NCI-H446 (cell line): ENCODE measurements around the gene TAF6L.
"Not testable (repeated sequence)": the region's sequence is repeated elsewhere in the genome, so short reads cannot be mapped to it uniquely, and the experiment has no call there.

Source experiments
- DNase-seq, 2 experiments: peaks; one replicate each; lab custom pipeline; 2025; lab: John Stamatoyannopoulos, UW

Gene TAF6L

DNA sequence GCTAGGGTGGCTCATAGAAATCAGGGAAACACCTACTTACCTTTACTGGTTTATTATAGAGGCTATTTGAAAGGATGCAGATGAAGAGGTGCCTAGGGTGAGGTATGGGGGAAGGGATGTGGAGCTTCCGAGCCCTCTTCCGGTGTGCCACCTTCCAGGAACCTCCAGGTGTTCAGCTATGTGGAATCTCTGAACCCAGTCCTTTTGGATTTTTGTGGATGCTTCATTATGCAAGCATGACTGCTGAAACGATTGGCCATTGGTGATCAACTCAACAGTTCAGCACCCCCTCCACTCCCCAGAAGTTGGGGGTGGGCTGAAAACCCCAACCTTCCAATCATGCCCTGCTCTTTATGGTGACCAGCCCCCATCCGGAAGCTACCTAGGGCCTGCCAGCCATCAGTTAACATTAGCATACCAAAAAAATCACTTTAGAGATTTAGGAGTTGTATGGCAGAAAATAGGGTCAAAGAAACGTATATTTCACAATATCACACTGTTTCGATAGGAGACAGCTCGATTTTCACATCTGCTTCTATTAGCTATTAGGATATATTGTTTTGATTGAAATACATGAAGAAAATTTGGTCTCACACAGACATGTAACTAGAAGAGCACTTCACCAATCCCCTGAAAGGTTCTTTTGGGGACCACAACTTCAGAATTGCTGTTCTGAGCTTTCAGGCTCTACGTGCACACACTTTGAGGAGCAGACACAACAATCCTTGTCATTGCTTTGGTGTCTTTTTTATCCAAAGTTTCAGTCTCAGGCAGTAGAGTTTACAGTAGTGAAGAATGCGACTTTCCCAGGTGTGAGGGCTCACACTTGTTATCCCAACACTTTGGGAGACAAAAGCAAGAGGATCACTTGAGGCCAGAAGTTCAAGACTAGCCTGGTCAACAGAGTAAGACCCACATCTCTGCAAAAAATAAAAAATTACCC lies 13.1 kb upstream of the TAF6L start:
- no peak for DNase-seq

DNA sequence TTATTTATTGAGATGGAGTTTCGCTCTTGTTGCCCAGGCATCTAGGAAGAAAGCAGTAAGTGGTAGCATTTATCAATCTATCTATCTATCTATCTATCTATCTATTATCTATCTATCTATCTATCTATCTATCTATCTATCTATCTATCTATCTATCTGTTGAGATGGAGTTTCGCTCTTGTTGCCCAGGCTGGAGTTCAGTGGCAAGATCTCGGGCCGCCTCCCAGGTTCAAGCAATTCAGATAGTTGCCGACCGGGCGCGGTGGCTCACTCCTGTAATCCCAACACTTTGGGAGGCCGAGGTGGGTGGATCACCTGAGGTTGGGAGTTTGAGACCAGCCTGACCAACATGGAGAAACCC lies 10.3 kb upstream of the TAF6L start:
- DNase-seq, result not testable (repeated sequence)

DNA sequence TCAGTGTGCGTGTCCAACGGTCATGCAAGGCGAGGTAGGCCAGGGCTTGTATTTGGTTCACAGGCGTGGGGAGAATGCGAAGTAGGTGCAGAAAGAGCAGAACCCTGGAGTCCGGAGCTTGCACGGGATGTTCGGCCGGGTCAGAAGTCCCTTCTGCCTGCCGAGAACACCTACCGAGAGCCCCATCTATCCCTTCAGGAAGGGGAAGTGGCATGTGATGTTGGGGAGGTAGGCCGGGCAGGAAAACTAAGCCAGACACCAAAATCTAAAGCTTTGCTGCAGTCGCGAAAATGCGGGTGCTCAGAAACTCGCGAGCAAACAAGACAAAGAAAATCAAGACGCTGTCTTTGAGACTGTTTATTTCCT lies 435 bp upstream of the TAF6L start:
- DNase-seq, result no peak

DNA sequence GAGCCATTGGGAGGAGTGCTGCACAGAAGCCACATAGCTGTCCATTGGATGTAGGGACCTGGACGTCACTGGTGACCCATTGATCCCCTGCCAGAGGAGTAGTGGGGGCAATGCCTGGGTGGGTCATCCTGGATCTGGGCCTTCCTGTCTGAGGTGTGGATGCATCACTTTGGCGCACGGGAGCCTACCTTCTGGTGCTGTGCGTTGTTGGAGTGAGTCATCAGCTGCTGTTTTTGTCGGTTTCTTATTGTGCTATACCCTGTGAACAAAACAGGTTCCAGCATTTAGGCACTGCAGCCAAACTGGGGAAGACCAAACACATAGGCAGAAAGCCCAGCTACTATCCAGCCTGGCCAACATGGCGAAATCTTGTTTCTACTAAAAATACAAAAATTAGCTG lies 3.2 kb downstream of the TAF6L start:
- no peak for DNase-seq

DNA sequence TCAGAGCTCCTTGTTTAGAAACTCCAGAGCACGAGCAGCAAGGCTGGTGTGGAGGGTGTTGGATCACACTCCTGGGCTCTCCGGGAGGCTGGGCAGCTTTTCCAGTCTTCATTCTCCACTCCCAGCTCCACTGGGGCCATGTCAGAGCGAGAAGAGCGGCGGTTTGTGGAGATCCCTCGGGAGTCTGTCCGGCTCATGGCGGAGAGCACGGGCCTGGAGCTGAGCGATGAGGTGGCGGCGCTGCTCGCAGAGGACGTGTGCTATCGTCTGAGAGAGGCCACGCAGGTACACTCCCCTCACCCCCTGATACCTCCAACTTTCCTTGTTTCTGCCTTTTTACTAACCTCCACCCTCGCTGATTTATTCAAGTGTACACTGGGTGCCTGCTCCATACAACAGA lies 4.5 kb downstream of the TAF6L start:
- no peak for DNase-seq

DNA sequence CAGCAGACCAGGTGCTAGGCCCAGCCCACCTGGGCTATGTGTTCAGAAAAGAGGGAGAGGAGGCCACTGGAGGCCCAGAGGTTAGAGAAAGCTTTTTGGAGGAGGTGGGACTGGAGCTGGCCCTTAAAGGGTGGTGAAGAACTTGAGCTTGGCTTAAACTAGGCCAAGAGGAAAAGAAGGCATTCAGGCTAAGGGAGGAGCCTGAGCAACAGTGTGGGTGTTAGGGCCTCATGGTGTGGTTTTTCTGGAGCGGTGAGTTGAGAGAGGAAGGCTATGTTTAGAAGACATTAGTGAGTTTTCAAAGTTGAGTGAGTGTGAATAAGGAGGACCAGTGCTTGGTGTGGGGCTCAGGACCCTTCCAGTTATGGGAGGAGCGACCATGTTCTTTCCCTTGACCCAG lies 6.2 kb downstream of the TAF6L start:
- no peak for DNase-seq

DNA sequence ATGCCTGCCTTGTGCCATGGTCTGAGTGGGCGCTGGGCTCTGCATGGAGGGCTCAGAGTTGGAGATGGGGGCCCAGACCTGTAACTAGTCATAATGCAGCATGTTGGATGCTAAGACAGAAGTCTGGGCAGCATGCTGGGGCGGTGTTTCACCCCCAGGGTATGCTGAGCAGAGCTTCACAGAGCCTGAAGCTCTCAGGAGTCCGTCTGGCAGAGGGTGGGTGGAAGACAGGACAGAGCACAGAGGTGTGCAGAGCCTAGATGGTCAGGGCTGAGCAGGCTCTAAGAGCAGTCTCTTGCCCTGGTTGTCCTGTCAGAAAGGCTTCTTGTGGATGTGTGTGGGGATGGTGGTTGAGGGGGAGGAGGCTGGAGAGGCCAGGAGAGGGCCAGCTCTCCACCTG lies 7.2 kb downstream of the TAF6L start:
- no peak for DNase-seq

DNA sequence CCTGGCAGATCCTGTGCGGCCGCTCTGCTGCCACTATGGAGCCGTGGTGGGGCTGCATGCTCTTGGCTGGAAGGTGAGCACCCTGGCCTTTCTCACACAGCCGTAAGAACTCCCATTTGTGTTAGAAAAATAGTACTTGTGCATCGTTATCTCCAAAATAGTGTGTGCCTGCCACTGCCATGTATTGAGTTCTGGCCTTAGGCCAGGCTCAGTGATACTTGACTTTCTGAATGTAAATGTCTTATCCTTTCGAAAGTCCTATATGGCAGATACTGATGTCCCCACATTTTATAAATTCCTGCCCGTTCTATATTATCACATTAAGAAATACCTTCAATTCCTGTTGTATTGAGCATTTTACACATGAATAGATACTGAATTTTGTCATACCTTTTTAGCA lies 11.6 kb downstream of the TAF6L start:
- DNase-seq, result no peak

DNA sequence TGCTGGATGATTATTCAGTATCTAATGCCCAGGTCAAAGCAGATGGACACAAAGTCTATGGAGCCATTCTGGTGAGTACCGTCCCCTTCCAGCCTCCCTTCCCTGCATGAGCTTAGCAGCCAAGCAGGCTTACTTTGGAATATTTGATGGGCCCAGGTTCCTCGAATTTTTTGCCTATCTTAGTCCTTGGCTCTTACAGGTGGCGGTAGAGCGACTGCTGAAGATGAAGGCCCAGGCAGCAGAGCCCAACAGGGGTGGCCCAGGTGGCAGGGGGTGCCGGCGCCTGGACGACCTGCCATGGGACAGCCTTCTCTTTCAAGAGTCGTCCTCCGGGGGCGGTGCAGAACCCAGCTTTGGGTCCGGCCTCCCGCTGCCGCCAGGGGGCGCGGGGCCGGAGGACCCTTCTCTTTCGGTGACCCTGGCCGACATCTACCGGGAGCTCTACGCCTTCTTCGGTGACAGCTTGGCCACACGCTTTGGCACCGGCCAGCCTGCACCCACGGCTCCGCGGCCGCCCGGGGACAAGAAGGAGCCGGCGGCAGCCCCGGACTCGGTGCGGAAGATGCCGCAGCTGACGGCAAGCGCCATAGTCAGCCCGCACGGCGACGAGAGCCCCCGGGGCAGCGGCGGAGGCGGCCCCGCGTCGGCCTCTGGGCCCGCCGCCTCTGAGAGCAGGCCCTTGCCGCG lies 15.3 kb downstream of the TAF6L start:
- DNase-seq, result peak; percentile 14 to 83

DNA sequence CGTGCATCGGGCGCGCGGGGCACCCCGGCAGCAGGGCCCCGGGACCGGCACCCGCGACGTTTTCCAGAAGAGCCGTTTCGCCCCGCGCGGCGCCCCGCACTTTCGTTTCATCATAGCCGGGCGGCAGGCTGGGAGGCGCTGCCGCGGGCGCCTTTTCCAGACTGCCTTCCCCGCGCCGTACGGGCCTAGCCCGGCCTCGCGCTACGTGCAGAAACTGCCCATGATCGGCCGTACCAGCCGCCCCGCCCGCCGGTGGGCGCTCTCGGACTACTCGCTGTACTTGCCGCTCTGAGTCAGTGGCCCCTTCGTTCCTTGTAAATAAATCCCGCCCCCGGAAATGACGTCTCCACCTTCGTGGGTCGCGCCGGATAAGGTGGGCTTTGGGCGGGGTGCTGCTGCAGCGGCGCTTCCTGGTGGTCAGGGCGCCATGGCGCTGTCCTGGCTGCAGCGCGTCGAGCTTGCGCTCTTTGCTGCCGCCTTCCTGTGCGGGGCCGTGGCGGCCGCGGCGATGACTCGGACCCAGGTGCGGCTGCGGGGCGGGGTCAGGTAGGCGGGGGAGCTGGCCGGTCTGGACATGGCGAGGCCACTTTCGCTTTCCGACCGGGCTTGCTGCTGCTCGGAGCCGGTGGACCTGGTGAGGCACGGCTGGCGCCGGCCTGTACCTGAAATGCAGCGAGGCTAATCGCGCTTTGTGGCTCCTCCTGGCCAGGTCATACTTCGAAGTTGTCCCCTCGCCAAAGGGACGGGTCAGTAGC lies 16.0 kb downstream of the TAF6L start, which contains the start of gene TMEM179B:
Gene TMEM179B (plus strand): TSS at position 398 of the 755 bp plus-strand sequence. CDS start 30 bp downstream, at position 428.
- DNase-seq, result peak; percentile 97 to 98

DNA sequence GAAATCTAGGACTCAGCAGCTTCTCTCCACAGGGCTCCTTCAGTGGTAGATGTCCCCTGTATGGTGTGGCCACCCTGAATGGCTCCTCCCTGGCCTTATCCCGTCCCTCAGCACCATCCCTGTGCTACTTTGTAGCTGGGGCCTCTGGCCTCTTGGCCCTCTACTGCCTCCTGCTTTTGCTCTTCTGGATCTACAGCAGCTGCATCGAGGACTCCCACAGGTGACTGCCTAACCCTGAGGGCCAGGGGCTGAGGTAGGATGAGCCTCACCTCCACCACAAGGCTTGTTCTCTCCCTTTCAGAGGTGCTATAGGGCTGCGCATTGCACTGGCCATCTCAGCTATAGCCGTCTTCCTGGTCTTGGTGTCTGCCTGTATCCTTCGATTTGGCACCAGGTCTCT lies 17.8 kb downstream of the TAF6L start:
- no peak for DNase-seq

DNA sequence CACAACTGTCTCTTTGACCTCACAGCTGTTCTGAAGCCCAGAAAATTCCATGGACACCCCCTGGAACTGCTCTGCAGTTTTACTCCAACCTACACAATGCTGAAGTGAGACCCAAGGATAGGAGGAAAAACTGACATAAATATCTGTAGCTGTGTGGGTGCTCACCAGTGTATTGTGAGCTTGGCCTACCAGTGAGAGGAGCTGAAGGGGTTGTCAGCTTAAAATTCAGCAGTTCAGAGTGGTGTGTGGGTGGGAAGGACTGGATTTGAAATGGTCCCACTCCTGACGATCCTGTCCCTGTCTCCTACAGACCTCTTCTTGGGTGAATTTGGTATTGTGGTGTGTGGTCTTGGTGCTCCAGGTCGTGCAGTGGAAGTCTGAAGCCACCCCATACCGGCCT lies 18.4 kb downstream of the TAF6L start:
- DNase-seq, result no peak

DNA sequence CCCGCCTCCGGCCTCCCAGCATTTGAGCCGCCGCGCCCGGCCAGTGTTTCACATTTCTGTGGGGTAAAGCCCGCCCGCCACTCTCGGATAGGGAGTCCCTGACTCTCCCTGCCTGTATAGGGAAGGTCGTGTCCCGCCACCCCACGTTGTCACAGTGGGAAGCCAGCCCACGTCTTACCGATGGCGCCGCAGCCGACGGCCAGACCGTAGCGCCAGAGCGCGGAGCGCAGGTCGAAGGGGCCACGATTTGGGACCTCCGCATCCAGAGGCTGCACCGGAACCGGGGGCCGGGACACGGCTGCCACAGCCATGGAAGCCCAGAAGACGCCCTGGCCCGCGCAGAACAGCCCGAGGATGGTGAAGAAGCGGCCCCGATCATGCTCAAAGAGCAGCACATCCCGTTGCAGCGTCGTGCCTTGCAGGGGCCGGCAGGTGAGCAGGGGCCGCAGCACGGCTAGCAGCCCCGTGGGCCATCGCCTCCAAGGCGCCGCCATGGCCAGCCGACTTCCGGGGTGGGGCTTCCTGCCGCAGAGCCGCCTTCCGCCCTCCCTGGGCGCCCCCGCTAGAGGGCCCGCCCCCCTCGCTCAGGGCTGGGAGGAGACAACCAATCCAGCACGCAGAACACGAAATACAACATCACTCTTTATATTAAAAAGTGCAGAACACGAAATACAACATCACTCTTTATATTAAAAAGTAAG lies 20.5 kb downstream of the TAF6L start, which contains the start of gene TMEM223:
Gene TMEM223 (minus strand): TSS at position 506 of the 701 bp plus-strand sequence. CDS start 12 bp downstream, at position 494.
- peak; percentile 51 to 80 for DNase-seq

DNA sequence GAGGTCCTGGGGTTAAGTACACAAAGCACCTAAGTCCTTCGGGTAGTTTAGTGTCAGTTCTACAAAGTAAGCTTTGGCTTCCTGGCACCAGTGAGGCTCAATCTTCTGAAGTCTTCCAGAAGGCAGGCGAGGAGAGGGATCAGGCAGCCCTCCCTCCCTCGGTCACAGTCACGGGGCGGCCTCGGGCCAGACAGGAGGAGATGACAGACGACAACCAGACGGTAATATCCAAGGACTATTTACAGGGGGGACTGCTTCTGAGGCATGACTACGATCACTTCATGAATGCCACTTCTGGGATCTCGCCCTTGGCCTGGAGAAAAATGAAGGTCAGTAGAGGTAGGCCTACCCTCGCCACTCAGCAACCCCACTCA lies 21.0 kb downstream of the TAF6L start:
- peak in 1 of 2 experiments; percentile 54 for DNase-seq

DNA sequence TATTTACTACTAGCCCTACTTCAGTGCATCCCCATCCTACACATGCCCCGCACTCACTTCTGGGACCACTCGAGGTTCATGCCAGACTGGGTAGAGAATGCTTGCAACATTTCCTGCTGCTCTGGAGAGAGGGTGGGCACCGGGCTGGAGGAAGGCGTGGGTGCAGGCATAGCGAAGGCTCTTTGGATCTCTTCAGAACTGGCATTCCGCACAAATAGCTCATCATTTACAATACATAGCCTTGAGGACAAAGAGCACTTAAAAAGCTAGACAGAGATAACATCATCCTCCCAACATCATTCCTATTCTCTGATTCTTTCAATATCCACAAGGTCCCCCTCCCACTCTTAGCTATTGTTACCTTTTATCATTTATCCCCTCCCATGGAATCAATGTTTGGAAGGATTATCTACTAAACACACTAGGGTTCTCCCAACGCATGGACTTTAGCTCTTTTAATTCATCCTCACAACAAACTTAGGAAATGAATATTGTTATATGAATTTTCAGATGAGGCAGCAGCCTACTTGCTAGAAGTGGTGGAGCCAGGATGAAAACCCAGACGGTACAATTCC lies 23.1 kb downstream of the TAF6L start:
- DNase-seq, result no peak

DNA sequence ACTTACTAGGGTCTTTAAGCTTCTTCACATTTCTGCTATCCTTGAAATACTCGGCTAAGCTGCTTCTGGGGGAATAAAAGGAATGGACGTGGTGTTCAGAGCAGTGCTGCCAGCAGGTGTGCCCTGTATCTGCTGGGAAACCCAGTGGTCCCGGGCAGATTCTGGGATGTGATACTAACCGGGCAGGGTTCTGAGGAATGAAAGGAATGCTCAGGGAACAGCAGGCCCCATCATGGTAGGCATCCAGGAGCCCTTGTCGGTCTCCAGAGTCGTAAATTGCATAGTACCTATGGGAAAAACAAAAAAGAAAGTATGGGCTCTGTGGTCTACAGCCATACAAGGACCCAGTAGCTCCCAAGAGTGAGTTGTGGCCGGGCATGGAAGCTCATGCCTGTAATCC lies 25.1 kb downstream of the TAF6L start:
- DNase-seq, result no peak

DNA sequence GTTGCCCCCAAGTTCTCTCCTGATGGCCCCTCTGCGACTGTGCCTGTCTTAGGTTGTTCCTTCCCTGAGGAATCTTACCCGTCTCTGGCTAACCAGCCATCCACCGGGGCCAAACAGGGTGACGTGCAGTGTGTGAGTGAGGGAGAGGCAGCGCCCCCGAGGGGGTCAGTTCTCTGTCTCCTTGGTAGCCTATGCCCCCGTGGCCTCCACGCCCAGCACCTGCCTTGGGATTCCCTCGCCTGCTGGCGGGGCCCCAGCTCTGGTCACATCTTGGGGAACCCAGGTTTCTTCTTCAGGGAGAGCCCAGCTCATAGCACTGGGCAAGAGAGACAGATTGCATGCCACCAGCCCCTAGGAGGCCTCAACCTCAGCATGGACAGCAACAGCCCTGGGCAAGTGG lies 28.3 kb downstream of the TAF6L start:
- no peak for DNase-seq

DNA sequence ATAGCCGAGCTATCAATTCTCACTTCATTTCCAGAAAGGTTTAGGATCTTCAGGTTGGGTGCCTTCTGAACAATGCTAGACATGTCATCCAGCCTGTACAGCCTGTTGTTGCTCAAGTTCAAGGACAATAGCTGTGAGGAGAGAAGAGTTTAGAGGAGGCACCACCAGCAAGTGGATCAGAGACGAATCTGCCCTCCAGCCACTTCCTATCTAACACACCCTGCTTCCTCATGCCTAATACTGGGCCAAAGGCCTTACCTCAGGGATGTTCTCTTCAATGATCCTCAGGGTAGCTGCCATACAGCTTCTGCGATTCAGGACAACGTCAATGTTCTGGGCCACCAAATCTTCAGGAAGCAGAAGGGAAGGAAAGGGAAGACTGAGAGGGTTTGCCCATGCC lies 29.9 kb downstream of the TAF6L start:
- DNase-seq, result no peak

DNA sequence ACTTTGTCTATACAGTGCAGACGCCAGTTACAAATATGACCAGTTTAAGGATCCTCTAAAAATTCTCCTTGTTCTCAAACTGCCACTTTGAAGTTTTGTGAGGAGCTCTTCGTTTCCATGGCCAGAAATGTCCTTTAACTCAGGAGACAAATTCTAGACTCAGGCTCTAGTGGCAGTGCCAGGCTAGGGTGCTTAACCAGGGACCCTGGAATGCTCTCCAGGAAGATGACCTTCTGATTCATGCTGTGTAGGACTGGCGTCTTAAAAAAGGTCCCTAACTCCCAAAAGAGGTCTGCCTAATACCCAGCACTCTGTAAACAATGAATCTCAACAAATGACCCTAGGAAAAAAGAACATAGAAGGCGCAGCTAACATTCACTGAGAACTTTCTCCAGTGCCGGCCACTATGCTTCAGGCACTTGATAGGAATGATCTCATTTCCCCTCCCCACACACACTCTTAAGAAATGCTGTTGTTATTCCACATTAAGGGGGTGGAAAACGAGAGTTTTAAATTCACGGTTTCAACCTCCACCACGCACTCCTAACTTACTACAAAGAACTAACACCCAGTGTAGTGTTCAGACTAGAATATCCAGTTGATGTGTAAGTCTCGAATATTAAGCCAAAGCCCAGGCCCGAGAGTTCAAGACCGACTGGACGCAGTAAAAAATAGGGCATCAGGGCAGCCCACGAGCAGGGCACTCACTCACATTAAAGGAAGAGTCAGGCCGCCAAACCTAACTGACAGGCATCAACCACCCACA lies 33.3 kb downstream of the TAF6L start:
- DNase-seq, result no peak

DNA sequence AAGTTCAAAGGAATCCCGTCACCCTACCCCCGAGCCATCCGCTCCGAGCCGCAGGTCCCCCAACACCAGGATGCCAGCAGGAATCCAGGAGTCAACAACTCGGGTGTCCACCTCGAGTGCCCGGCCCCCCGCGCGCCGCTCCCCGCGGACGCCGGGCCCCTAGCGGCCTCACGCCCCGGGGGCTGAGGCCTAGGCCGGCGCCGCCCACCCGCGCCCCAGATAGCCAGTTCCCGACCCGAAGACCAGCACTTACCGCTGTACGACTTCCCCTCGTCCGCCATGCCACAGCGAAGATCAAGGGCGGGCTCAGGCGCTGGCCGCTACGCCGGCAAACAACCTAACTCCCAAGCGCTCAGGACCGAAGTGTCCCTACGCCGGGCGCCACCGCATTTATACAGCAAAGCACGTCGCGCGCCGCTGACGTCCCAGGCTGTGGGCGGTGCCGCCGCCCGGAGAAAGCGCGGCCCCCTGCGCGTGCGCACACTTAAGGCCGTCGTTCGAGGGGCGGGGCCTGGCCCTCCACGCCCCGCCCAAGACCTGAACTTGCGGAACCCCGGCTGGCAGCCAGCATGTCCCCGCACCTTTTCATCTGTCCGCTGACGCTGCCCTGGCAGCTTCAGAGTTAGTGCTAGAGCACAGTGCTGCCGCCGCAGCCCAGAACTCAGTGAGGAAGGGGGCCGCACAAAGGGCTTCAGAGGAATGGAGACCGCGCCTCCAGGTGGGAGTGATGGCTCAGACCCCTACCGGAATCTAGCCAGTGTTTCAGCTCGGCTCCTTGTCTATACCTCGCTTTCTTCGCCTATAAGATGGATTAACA lies 34.1 kb downstream of the TAF6L start, which contains the start of gene NXF1:
Gene NXF1 (minus strand): TSS at position 365 of the 817 bp plus-strand sequence. CDS start 84 bp downstream, at position 281.
- DNase-seq, result peak; percentile 91 to 98
